ENCODE results near the gene LMAN1L.

Gene LMAN1L

GRCh38 chr15:74808840-74809229 lies 3.8 kb upstream of the LMAN1L start:
- no peak for DNase-seq (ENCODE audit: low read depth)
- H3K4me3 ChIP-seq (ENCODE audit: low read length): no peak overlapping the region
- no peak for TF ChIP-seq CTCF (IDR thresholded peaks at IDR 0.05; ENCODE audit: insufficient read depth, low read depth, low read length, missing control alignments)

GRCh38 chr15:74809242-74809641 lies 3.4 kb upstream of the LMAN1L start:
- DNase-seq (ENCODE audit: low read depth): no peak
- no peak overlapping the region for H3K4me3 ChIP-seq (ENCODE audit: low read length)
- TF ChIP-seq CTCF (IDR thresholded peaks at IDR 0.05; ENCODE audit: insufficient read depth, low read depth, low read length, missing control alignments): no peak

- no peak for DNase-seq (ENCODE audit: low read depth)
- no peak for TF ChIP-seq CTCF (IDR thresholded peaks at IDR 0.05; ENCODE audit: insufficient read depth, low read depth, low read length, missing control alignments)
- H3K4me3 ChIP-seq (ENCODE audit: low read length): no peak overlapping the region
These were observed 2.7 kb upstream of the LMAN1L start for GRCh38 chr15:74809956-74810355.

GRCh38 chr15:74815121-74815934 lies 2.7 kb downstream of the LMAN1L start:
- no peak for TF ChIP-seq CTCF (IDR thresholded peaks at IDR 0.05; ENCODE audit: insufficient read depth, low read depth, low read length, missing control alignments)
- DNase-seq (ENCODE audit: low read depth): peak; percentile 34
- H3K4me3 ChIP-seq (ENCODE audit: low read length): no peak overlapping the region

GRCh38 chr15:74815961-74816360 lies 3.3 kb downstream of the LMAN1L start:
- no peak overlapping the region for H3K4me3 ChIP-seq (ENCODE audit: low read length)
- DNase-seq (ENCODE audit: low read depth): no peak
- no peak for TF ChIP-seq CTCF (IDR thresholded peaks at IDR 0.05; ENCODE audit: insufficient read depth, low read depth, low read length, missing control alignments)

GRCh38 chr15:74816624-74817369 lies 4.2 kb downstream of the LMAN1L start:
- TF ChIP-seq CTCF (IDR thresholded peaks at IDR 0.05; ENCODE audit: insufficient read depth, low read depth, low read length, missing control alignments): no peak
- DNase-seq (ENCODE audit: low read depth): peak; percentile 48
- no peak overlapping the region for H3K4me3 ChIP-seq (ENCODE audit: low read length)
